GM21825 (cell line): Measurements from ENCODE around the gene NRL.
"Not testable (repeated sequence)": the region's sequence is repeated elsewhere in the genome, so short reads cannot be mapped to it uniquely, and the experiment has no call there.

Experiments used
- ATAC-seq: cut with Tn5 transposase; IDR thresholded peaks from one replicate; pipeline ENCODE4 v1.9.1; 2021; ENCODE audit warnings: mild to moderate bottlenecking, moderate library complexity; ENCODE audit not compliant: unreplicated experiment

NRL gene

DNA sequence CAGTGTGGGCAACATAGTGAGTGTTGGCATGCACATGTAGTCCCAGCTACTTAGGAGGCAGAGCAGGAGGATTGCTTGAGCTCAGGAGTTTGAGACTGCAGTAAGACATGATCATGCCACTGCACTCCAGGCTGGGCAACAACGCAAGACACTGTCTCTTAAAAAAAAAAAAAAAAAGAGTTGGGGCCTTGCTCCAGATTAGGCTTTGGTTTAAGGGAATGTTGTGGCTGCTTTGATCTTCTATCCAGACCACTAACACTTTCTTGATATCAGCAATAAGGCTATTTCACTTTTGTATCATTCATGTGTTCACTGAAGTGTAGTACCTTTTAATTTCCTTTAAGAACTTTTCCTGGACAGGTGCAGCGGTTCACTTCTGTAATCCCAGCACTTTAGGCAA is 12.9 kb upstream of the NRL start:
- ATAC-seq = no peak

DNA sequence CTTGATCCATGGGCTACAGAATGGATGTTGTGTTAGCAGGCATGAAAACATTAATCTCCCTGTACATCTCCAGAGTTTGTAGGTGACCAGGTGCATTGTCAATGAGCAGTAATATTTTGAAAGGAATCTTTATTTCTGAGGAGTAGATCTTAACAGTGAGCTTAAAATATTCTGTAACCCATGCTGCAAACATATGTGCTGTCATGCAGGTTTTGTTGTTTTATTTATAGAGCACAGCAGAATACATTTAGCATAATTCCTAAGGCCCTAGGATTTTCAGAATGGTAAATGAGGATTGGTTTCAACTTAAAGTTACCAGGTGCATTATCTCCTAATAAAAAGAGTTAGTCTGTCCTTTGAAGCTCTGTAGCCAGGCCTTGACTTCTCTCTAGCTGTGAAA is 12.2 kb upstream of the NRL start:
- no peak for ATAC-seq

DNA sequence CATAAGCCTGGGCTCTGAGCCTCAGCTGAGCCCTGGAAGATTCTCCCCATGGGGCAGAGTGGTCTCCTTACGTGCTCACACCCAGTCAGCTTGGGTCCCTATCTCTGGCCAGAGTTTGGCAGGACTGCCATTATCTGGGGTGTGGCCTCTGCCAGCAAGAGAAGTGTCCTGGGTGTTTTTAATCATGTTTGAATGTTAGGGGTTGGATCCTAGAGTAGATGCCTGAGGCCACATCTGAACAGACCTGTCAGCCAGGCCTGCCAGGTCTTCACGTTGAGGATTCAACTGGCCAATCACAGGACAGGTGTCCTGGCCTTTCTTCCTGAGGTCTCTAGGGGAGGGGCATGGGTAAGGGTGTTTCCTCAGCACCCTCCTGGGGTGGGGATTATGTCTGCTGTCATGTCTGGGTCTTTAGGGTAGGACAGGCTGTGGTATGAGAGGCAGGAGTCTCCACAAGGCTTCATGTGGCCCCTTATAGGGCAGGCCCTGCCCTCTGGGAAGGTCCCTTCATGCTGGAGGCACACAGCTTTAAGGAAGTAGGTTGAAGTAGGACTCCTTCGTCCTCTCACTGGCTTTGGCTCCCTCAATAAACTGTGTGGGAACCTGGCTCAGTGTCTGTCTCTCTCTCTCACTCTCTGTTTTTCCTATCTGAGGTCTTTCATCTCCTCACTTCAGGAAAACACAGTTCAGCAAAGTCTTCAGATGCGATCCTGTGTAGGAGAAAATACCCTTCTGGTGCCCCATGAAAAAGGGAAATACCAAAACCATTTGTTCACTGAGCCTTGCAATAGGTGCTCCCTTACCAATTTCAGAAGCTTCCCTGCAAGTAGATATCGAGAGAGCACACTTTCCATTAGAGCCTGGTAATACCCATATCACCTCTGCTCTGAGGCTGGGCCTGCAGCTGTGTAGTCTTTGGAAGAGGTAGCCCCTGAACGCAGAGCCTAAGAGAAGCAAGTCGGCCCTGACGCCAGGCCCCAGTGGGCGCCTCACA is 9.0 kb upstream of the NRL start:
- peak; percentile 67 for ATAC-seq

DNA sequence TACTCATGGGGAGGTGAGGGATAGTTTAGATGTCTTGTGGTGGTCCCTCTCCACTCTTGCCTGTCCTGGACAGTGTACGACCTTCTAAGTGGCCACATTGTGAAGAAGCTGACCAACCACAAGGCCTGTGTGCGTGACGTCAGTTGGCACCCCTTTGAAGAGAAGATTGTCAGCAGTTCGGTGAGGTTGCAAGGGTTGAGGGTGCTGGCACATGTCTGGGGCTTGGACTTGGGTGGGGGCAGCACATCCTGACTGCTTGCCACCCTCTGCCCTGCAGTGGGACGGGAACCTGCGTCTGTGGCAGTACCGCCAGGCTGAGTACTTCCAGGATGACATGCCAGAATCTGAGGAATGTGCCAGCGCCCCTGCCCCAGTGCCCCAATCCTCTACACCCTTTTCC is 8.1 kb upstream of the NRL start:
- ATAC-seq = no peak

DNA sequence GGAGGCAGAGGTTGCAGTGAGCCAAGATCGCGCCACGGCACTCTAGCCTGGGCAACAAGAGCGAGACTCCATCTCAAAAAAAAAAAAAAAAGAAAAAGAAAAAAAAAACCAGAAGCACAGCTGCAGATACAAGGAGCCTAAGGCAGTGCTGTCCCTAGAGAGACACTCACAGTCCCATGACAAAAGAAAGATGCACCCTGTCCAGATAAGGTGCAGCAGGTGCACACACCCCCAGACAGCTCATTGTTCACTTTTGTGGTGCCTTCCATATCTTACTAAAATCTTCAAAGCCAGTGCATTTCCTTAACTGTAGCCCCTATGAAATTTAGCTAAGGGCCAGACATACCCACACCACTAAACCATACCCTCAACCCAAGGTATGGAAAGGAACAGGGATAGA is 7.7 kb upstream of the NRL start:
- no peak for ATAC-seq

GRCh38 chr14:24121210-24121609 is 6.5 kb upstream of the NRL start:
- no peak for ATAC-seq

- ATAC-seq = no peak
Measured at GRCh38 chr14:24119691-24120090, 4.9 kb upstream of the NRL start.

GRCh38 chr14:24117179-24117578 is 2.4 kb upstream of the NRL start:
- ATAC-seq = no peak

DNA sequence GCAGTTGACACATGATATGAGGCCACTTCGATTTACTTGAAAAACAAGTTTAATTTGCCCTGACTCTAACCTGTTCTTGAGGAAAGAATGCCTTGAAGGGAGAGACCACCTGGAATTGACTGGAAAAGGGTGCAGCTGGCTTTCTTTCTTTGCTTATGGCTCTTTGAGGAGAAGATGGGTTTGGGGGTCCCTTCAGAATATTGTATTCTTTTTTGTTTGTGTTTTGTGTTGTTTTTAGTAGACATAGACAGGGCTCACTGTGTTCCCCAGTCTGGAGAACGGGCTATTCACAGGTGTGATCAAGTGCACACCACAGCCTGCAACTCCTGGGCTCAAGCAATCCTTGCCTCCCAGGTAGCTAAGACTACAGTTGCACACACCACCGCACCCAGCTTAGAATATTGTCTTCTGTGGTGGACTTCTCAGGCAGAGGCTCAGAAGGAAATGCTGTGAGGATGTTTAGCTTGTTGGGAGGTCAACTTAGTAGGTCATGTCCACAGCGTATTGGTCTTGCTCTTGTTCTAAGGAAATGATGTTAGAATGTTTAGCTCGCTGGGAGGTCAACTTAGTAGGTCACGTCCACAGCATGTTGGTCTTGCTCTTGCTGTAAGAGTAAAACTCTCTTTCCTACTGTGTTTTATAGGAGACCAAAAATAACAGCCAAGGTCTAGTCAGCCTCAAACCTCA is 1.5 kb upstream of the NRL start:
- no peak for ATAC-seq

DNA sequence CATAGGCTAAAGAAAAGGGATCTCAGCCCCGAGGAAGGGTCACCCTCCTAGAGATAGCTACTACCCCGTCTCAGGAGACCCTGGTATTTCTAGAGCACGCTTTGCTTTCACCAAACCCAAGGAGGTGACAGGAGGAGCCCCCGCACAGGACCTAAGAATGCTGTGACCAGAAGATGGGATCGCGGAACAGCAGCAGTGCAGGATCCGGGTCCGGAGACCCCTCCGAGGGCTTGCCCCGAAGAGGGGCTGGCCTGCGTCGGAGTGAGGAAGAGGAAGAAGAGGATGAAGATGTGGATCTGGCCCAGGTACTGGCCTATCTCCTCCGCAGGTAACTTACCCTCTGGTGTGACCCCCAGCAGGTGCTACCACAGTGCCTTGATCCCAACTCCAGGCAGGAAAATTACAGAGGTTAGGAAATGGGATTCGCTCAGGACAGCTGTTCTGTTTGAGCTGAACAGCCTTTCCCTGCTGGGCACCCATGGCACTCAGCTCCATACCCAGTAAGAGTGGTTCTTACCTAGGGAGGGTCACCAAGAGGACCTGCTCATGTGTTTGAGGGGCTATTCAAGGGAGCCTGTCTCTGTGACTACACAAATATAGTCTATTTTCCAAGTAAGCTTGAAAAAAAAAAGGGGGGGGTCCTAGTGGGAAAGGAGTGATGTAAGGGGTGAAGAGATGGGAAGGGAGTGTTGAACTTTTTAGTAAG is 826 bp upstream of the NRL start:
- no peak for ATAC-seq

DNA sequence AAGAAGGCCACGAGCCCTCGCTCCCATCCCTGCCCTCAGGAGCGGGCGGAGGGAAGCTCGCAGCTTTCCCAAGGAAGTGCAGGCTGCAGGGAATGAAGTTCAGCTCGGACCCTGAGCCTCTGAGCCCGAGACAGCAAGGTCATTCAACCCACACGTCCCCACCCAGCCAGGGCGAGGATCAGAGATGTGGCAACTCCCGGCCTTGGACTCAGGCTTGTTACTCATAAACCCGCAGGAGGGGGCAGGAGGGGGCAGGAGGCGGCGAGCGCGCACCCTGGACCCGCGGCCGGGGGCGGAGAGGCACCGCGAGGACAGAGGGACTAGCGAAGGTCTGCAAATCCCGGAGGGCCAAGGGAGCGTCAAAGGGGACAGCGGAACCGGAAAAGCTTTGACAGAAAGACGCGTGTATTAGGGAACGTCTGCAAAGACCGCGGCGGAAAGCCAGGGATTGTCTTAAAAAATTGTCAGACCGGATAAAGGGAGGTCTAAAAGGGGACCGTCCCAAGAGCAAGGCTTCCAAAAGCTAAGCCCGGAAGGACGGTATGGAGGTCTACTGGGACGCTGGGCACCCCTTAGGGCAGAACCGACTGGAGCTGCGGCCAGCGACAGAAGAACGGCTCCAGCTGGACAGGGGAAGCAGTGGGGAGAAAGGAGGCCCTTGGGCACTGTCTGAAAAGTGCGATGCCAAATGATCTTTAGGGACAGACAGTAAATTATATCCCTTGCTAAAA is 783 bp downstream of the NRL start:
- peak; percentile 36 for ATAC-seq

DNA sequence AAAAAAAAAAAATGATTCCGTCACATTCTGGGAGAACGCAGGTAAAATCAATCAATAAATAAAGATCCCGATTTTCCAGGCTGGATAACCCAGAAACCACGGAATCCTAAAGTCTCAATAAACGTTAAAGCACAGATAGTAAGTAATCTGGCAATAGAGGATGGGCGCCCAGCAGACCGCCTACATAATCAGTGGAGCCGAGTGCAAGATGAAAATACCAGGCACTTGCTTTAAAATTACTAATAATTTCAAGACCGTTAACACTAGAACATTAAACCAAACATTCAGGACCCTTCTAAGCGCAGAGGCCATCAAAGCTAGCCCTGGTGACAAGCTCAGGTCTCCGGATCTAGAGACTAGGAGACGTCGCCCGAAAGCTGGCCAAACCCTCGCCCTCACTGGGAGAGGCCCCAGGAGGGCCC is 1.4 kb downstream of the NRL start:
- ATAC-seq = no peak

DNA sequence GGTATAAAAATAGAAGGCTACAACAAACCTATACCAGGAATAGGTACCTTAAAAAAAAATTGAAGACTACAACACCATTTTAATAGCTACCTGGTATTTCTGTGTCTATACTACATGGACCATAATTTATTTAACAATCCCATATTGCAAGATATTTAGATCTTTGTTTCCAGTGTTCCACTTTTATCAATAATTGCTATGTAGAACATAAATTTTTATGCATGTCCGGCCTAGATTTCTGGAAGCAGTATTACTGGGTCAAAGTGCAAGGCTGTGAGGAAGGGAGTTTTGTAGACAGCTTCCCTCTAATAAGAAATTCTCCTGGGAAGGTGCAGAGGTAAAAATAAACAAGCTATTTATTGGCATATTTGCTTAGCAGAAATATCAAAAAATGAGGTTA is 4.2 kb downstream of the NRL start:
- ATAC-seq = no peak

GRCh38 chr14:24110060-24110459 is 4.7 kb downstream of the NRL start:
- no peak for ATAC-seq

DNA sequence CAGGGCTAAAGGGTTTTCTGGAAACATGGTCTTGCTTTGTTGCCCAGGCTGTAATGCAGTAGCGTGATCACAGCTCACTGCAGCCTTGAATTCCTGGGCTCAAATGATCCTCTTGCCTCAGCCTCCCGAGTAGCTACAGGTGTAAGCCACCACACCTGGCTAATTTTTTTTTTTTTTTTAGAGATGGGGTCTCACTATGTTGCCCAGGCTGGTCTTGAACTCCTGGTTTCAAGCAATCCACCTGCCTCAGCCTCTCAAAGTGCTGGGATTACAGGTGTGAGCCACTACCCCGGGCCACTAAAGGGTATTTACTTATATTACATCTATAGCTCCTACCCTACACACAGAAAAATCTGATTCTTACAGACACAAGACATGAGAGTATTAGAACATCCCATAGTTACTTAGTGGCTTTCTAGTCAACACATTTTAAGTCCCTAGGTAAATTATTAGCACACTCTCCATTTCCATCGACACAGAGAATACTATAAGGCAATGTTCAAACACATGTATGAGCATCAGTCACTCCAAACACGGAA is 6.3 kb downstream of the NRL start:
- peak; percentile 24 for ATAC-seq

DNA sequence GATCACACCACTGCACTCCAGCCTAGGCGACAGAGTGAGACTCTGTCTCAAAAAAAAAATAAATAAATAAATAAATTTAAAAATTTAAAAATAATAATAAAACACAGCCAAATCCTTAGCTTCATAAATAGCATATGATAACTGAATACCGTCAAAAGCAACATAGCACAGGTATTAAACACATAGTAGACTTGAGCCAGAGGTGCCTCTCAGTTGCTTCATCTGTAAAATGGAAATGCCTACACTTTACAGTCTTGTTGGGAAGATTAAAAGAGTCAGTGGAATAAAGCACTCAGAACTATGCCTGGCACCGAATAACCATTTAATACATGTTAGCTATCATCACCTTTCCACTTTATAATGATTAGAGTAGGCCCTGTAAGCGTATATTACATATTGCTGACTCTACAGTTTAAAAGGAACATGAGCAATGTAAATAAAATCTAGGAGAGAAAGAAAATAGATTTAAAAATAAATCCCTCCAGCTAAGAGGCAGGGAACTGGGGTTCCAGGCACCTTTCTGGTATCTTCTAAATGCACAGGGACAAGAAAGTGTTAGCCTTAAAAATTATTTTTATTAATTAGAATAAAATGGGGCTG is 8.0 kb downstream of the NRL start:
- ATAC-seq = no peak

DNA sequence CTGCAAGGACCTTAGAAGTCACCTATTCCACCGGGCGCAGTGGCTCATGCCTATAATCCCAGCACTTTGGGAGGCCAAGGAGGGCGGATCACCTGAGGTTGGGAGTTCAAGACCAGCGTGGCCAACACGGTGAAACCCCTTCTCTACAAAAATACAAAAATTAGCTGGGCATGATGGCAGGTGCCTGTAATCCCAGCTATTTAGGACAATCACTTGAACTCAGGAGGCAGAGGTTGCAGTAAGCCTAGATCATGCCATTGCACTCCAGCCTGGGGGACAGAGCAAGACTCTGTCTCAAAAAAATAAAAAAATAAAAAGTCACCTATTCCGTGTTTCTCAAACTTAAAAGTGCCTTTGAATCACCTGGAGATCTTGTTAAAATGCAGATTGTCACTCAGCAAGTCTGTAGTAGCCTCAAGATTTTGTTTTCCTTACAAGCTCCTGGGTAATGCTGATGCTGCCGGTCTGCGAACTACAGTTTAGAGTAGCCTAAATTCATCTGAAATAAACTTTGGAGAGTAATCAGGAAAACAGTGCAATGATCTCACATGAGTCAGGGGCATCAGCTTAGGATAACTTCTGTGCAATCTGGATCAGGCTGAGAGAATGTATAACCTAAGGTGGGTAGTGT is 9.0 kb downstream of the NRL start:
- ATAC-seq = not testable (repeated sequence)

- no peak for ATAC-seq
Measured at GRCh38 chr14:24103451-24103850, 11.3 kb downstream of the NRL start.

- no peak for ATAC-seq
Measured at GRCh38 chr14:24102357-24103048, 12.2 kb downstream of the NRL start.
